GM18868 (cell line): ENCODE measurements around the gene SLC6A9.

Source experiments
- ATAC-seq: cut with Tn5 transposase; IDR thresholded peaks from one replicate; pipeline ENCODE4 v1.9.1; 2021; ENCODE audit warnings: mild to moderate bottlenecking, moderate library complexity; ENCODE audit not compliant: unreplicated experiment

Gene SLC6A9

GRCh38 chr1:43973981-43974442 is 57.2 kb downstream of the SLC6A9 start:
- ATAC-seq, result no peak

GRCh38 chr1:43971336-43971980 is 59.8 kb downstream of the SLC6A9 start:
- ATAC-seq, result no peak

- no peak for ATAC-seq
Measured at GRCh38 chr1:43970911-43971310, 60.4 kb downstream of the SLC6A9 start.

GRCh38 chr1:43970502-43970901 is 60.8 kb downstream of the SLC6A9 start:
- ATAC-seq, result no peak

- ATAC-seq, result peak; percentile 91
Measured at GRCh38 chr1:43969746-43970466, 61.4 kb downstream of the SLC6A9 start, which contains the start of gene DPH2. Gene DPH2 (plus strand): TSS chr1:43970010. CDS start chr1:43970176, 166 bp downstream.

GRCh38 chr1:43969416-43969745 is 61.9 kb downstream of the SLC6A9 start:
- ATAC-seq, result no peak

GRCh38 chr1:43968348-43968948 is 62.8 kb downstream of the SLC6A9 start:
- ATAC-seq, result no peak

- no peak for ATAC-seq
Measured at GRCh38 chr1:43965316-43965715, 65.9 kb downstream of the SLC6A9 start.

GRCh38 chr1:43963890-43964289 is 67.4 kb downstream of the SLC6A9 start:
- no peak for ATAC-seq

GRCh38 chr1:43963006-43963405 is 68.3 kb downstream of the SLC6A9 start:
- ATAC-seq, result no peak

- ATAC-seq, result no peak
Measured at GRCh38 chr1:43962324-43962723, 68.9 kb downstream of the SLC6A9 start.

- ATAC-seq, result no peak
Measured at GRCh38 chr1:43961692-43962091, 69.6 kb downstream of the SLC6A9 start.

GRCh38 chr1:43960798-43961197 is 70.5 kb downstream of the SLC6A9 start:
- ATAC-seq, result no peak

- no peak for ATAC-seq
Measured at GRCh38 chr1:43958351-43959255, 72.7 kb downstream of the SLC6A9 start.

- no peak for ATAC-seq
Measured at GRCh38 chr1:43957407-43958040, 73.7 kb downstream of the SLC6A9 start.

GRCh38 chr1:43956234-43956633 is 75.0 kb downstream of the SLC6A9 start:
- no peak for ATAC-seq

- no peak for ATAC-seq
Measured at GRCh38 chr1:43954036-43954435, 77.2 kb downstream of the SLC6A9 start.

GRCh38 chr1:43953361-43953760 is 77.9 kb downstream of the SLC6A9 start:
- ATAC-seq, result no peak

GRCh38 chr1:43952731-43953346 is 78.4 kb downstream of the SLC6A9 start:
- no peak for ATAC-seq
